SW 1271 (cell line): ENCODE measurements around the gene ASIC2.

Source experiments
- DNase-seq, 2 experiments: peaks; one replicate each; lab custom pipeline; 2025; lab: John Stamatoyannopoulos, UW

ASIC2 gene

DNA sequence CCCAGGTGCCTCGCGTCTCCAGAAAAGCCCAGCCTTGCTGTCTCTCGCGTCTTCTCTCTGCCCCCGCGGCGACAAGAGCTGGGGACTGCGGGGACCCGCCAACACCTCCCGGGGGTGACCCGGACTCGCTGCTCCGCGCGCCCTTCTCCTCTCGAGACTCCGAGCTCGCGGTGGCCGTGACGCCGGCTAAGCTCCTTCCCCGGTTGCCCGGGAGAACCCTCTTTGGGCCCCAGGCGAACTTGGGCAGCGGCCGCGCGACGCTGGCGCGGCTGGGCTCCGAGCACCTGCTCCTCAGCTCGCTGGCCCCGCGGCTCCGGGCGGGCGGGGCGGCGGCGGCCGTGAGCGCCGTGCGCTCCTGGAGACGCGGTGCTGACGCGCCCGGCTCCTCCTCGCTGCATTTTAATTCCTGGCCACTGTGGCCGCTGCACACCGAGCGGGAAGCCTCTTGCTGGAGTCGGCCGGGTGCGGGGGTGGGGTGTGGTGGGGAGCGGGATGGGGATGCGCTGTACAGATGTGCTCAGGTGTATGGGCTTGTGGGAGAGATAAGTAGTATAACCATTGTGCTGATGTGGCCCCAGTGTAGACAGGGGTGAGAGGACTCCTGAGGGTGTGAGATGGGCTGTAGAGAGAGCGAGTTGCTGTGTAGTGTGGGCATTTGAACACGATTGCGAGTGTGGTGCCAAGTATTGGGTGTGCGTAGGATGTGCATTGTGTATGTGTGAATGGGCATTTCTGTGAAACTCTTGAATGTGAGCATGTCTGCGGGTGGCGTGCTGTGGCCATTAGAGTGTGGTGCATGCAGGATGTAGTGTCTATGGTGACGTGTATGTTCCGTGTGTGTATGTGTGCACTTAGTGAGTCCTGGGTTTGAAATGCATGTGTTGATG, at the start of gene ASIC2:
ASIC2 (minus strand) TSS at position 315 of the 887 bp plus-strand sequence.
- no peak for DNase-seq

DNA sequence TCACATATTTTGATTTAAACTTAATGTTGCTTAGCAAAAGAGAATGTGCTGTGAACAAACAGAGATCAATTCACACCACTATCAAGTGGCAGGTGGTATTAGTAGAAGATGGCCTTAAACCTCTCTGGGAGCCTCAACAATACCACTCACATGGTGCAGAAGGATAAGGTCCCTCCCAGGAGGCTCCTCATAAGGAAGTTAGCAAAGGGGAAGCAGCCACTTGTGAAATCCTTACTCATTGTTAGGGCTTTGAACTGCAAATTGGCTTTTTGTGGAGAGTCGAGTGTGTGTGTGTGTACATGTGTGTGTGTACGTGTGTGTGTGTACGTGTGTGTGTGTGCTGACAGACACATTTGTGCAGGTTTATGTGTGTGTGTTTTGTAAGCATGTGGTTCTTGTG, 48.9 kb upstream of the ASIC2 start:
- DNase-seq: no peak

DNA sequence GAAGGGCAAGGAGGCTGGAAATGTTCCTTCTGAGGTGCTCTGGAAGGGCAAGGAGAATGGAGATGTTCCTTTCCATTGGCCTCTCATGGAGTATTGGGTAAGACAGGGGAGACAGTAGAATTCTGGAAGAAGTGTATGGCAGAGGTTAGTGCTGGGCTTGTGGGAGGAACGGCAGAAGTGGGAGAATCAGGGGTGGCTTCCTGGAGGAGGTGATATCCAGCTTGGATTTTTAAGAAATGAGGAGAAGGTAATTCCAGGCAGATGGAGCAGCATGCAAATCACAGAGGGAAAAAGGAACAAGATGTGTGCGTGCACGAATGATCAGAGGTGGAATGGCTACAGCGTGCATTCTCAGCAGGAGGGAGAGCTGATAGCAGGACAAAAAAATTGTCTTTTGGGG, 45.1 kb upstream of the ASIC2 start:
- DNase-seq: no peak

DNA sequence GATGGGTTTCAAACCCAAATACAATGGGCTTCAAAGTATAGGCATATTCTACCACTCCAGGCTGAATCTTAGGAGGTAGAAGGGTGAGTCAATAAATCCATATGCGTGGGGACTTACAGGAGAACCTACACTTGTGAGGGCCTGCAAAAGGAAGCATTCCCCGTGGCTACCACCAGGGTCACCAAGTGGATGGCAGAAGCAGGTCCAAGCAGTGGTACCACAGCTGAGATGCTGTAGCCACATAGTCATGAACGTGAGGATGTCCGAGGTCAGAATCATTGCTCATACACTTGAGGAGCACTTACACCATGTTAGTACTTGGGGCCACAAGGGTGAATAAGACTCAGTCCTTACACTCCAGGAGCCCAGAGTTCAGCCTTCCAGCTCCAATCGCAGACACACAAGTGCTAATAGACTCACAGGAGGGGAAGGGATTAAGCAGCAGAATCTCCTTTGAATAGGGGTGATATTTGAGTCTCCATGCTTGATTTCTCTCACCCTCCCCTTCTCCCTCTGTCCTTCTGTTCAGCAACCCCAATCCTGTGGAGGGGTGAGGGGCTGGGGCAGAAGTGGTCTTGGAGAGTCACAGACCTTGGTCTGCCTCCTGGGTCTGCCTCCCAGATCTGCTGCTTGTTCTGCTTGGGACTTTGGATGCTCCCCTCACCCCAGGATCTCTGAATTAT, 42.5 kb upstream of the ASIC2 start:
- DNase-seq: peak in 1 of 2 experiments; percentile 10

DNA sequence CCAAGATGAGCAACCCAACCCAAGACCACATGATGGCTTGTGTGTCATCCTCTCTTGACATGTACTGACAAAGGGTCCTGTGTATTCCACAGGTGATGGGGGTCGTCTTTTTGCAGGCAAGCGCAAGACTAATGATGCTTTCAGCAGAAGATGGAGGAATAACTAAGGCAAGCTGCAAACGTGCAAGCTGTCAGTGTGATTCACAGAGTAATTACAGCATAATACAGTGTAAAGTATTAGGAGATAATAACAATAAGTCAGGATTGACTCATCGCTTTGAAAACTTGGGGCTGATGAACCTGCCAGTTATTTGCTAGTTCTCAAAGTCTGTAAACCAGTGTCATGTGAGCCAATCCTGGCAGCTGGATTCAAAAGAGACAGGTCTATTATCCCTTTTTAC, 41.6 kb upstream of the ASIC2 start:
- DNase-seq: no peak

DNA sequence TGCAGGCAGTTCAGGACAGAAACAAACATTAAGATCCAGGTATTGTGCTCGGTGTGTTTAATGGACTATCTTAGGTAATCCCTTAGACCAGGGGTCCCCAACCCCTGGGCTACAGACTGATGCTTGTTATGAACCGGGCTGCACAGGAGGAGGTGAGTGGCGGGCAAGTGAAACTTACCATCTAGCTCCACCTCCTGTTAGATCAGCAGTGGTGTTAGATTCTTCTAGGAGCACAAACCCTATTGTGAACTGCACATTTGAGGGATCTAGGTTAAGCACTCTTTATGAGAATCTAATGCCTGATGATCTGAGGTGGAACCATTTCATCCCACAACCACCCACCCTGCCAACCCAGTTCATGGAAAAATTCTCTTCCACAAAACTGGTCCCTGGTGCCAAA, 37.8 kb upstream of the ASIC2 start:
- DNase-seq: no peak

DNA sequence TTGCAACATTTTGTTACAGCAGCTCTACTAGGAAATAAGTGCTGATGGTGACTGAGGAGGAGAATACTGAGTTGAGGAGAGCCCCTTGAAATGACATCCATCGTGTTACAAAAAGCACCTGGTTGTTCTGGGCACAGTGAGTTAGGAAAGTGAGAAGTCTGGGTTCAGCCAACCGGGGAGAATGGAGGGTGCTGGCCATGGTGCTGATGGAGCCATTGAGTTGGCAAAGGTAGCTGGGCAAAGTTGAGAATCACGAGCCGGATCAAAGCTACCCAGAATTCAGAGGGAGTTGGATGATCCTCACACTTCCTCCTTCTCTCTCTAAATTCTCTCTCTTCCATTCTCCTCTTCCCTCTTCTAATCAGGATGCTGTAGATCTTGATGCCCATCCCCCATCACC, 35.0 kb upstream of the ASIC2 start:
- no peak for DNase-seq

DNA sequence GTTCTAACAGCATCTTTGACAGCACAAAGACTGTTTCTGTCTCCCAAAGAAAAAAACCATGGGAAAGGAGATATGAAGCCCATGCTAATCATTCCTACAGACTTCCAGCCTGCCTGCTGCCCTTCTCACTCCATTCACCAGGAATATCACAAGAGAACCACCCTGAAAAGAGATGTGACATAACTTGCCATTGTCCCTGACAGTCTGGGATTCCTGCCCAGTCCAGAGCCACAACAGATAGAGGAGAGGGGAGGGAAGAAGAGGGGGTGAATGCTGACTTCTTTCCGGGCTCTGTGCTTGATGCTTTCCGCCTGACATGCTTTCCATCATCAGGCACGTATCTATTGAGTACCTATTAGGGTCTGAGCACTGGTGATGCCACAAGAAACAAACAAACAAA, 31.6 kb upstream of the ASIC2 start:
- DNase-seq: no peak

DNA sequence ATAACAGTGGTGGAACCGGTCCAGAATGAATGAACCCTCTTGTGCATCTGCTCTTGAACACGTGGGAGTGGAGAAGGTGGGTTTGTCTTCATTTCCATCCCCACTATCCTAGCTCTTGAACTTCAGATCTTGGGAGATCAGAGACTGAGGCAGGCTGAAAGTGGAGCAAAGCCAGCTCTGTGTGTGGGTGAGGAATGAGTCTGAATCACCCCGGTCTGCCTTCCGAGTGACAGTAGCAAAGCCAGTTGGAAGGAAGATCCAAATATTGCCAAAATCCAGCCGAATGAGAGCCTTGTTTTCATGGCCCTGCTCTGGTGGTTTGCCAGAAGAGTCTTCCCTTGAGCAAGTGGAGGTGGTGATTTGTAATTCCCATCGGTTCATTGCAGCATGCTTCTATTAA, 29.0 kb upstream of the ASIC2 start:
- DNase-seq: no peak

DNA sequence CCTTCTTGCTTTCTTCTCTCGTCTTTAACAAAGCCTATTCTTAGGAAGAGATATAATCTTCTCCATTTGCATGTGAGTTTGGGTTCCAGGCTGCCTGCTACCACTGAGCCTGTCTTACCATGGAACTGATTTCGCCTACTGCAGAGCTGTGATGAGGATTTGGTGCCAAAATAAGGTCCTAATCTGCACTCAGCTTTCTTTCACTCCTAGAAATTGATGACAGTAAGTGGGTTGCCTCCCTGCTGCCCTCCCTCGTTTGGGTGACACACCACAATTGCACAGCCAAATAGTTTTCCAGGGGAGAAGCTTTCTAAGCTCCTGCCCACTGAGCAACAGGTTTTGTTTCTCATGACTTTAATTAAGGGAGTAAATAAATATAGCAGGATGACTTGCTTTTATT, 25.1 kb upstream of the ASIC2 start:
- no peak for DNase-seq

DNA sequence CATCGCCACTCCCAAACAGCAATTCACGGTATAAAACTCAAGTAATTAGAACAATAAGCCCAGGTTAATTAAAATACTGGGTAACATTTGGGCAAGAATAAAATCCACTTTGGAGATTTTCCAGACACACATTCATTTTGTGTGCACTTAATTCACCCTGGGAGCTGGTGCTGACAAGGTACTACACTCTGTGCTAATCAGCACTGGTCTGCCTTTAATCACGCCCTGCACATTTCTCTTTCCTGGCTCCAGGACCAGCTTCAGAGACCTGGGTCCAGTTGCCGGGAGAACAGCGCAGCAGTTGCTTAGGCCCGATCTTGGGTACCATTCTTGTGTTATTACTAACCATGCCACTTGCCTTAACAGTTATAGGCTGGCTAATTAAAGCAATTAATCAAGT, 23.7 kb upstream of the ASIC2 start:
- no peak for DNase-seq

DNA sequence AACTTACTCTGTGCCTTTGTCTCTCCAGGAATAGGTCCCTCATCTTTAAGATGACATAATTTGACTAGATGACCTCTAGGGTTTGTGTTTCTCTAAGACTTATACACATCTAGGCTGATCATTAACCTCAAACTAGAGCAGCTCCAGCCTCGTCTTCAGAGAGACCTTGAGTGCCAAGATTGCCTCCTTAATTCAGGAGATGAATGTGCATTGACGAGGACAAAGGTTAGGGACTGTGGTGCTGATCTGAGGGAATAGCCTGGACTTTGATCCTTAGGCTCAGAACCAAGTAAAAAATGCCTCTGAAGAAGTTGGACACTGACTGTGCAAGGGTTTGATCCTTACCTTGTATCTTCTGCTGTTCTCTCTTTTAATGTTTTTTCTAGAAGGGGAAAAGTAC, 17.2 kb upstream of the ASIC2 start:
- DNase-seq: no peak

DNA sequence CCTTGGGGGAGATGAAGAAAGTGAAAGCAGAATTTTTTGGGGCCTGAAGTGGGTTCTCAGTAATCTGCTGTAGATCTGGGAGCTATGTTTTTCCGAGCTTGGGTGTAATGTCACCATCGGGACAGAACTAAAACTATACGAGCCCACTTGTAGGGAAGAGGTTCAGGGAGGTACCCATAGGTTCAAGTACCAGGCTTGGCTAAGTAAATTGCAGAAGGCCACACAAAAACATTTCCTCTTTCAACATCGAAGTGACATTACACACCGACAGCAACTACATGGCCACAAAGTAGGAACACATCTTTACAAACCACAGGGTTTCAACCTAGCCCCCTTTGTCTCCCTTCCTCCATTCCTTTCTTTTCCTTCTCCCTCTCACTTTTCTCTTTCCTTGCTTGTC, 10.2 kb upstream of the ASIC2 start:
- no peak for DNase-seq

DNA sequence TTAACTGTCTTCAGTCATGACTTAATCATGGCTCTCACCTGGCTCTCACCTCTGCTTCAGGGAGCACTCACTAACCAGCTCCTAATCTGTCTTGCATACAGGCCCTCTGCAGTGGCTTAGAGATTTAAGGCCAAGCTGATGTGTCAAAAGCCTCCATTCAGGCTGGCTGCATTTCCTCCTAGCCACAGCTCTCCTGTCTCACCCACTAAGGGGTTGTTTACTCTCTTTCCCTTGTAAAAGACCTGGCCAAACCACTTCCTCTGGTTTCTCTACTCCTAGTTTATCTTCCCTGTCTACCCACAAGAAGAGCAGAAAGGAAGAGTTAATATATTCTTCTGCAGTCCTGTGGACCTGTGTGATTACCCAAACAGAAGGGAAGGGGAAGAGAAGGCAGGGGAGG, 9.3 kb upstream of the ASIC2 start:
- DNase-seq: no peak

DNA sequence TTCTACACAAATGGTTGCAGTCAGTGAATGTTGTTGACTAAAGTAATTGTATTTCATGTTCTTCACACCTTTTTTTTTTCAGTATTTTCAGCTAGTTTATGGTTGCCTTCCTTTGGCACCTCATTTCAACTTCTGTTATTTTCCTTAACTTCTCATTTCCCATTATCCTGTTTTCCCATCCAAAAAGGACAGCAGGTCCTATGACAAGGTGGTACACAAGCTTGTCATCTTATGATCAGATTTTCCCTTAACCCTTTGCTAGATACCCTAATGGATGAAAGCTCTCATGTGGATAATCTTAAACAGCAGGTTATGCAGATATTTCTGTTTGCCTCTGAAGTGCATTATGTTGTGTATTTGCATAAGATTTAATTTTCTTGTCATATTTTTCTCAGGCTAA, 7.1 kb upstream of the ASIC2 start:
- no peak for DNase-seq

DNA sequence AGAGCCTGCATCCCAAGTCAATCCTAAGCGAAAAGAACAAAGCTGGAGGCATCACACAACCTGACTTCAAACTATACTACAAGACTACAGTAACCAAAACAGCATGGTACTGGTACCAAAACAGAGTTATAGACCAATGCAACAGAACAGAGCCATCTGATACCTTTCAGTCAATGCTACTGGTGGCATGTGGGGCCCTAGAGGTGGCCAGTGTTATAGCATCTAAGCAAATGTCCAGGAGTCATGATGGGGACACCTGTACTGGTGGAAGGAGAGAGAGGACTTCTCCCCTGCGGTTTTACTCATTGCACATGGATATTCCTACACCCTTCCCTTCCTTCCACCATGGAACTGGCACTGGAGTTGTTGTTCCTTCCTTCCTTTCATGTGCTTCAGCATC, 6.0 kb upstream of the ASIC2 start:
- DNase-seq: no peak

DNA sequence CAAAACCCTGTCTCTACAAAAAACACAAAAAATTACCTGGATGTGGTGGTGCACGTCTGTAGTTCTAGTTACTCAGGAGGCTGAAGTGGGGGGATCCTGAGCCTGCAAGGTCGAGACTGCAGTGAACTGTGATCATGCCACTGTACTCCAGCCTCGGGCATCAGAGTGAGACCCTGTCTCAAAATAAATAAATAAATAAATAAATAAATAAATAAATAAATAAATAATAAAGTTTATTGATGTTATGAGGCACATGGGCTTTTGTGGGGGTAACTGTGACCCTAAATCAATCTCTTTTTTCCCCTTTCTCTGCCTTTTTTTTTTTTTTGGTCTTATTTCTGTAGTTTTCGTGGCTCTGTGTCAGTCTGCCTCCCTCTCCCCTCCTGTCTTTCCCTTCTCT, 4.5 kb upstream of the ASIC2 start:
- DNase-seq: no peak

DNA sequence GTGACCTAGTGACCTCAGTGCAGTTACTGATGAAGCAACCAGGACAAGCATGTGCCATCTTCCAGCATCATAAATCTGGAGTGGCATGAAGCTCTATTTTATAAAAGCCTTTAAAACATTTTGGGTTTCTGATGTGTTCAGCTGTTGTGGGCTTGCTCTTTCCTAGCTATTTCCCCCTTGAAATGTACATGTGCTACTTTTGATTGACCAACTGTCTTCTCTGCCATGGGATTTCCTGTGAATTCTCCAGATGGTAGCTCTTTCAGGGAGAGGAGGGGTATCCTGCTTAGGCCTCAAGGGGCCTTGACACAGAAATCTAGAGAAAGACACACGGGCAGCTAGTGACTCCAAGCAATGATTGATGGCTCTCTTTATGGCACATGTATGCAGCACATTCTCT, 1.9 kb upstream of the ASIC2 start:
- no peak for DNase-seq

DNA sequence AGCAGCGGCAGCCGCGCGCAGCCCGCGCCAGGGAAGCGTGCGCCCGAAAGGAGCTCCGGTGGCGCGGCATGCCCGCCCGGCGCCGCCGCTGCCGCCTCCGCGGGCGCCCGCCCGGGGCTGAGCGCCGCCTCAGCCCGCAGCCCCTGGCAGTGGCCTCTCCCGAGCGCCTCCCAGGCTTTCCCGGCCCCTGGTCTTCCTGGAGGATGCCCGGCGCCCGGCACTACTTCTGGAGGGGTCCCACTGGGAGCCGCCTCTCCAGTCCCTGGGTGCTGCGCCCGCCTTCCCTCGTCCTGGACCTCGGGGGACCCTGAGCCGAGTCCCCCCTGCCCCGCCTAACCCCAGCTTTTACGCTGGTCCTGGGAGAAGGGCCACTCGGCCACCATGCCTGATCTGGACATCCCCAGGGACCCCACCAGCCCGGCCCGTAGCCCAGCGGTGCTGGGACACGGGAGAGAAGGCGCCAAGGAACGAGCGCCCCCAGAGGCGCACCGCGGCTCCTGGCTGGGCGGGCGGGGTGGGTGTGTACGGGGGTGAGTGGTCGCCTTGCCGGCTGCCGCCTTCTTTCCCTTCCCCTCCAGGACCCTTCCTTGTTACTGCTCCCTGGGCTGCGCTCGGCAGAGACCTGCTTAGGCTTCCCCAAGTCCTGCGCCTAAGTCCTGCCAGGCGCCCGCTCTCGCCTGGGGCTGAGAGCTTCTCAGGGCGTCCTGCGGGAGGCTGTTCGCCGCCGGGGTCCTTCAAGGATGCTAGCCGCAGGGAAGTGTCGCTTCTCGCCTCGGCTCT, 704 bp downstream of the ASIC2 start:
- no peak for DNase-seq

DNA sequence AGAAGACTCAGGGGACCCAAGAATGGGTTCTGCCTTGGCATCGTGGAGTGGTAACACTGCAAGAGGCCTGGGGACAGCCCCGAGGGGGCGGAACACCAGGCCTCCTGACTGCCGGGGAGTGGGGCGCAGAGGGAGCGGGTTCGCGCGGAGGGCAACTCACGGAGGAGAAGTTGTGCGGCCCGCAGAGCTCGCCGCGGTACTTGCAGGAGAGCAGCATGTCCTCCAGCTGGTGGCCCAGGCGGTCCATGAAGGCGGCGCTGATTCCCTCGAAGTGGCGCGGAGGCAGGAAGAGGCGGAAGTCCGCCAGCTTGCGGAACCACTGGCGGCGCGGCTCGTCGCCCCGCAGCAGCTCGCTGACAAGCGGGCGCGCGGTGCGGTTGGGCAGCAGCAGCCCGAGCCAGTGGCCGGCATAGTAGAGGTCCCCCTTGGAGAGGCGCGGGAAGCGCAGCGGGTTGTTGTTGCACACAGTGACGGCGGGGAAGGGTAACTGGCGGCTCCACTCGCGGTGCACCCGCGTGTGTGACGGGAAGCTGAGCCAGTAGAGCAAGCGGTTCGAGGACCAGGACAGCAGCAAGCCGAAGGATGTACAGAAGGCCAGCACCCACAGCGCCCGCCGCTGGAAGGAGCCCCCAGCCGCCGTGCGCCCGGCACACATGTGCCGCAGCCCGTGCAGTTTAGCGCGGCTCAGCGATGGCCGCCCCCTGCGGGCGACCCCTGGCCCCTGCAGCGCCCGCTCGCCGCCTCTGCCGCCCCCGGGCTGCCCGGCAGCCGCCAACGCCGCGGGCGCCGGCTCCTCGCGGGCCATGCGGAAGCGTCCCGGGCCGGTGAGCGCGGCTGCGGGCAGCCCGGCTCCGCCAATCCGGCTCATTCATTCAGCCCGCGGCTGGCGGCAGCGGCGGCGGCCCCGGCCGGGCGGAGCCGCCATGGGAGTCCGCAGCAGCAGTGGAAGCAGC, 1.6 kb downstream of the ASIC2 start:
- DNase-seq: no peak

DNA sequence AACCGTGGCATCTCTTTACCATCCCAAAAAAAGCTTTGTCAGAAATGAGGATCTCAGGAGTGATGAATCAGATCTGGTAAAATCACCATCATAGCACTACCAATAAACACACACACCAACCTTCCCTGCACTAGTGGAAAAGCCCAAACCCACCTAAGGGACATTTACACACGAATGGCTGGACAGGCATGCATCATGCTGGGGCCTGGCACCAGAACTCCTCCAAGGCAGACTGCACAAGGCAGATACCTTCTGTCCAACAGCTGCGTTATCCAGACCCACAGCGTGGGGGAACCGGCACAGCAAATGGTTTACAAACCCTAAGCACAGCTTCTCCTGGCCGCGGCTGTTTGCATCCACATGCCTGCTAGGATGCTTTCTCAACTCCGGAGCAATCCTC, 2.8 kb downstream of the ASIC2 start:
- no peak for DNase-seq

DNA sequence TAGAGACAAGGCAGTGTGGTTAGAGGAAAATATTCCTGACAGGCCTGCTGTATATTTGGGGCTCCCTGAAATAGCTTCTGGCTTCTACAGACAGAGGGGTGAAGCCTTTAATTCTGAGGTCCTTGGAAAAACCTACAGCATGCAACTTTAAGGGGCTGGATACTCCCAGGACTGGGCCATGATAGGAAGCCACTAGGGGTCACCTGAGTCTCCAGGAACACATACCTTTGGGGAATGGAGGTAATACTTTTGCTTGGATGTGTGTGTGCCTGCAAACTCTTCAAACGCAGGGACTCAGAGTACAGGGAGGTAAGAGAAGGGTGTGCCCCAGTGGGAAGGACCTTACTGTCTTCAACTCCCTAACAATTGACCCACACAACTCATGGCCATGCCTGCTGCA, 4.1 kb downstream of the ASIC2 start:
- no peak for DNase-seq
